ENCODE measurements around the gene SERPINB1.

DNA sequence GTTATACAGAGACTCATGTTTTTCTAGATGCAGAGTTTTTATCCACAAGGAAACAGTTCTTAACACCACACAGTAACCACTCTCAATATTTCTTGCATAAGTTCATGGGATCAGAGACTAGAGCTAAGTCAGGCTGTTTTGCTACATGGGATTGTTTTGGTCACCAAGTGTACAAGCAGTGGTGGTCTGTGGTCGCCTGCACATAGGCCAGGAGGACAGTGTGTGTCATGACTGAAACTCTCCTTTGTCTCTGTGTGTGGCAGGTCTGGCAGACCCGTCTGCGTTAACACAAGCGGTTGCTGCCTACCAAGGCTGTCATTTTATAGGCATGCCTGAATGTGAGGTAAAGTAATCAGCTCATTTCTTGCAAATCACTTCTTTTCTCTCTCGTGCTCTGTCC lies 57.6 kb downstream of the SERPINB1 start:
- TF ChIP-seq, protein P1, sequence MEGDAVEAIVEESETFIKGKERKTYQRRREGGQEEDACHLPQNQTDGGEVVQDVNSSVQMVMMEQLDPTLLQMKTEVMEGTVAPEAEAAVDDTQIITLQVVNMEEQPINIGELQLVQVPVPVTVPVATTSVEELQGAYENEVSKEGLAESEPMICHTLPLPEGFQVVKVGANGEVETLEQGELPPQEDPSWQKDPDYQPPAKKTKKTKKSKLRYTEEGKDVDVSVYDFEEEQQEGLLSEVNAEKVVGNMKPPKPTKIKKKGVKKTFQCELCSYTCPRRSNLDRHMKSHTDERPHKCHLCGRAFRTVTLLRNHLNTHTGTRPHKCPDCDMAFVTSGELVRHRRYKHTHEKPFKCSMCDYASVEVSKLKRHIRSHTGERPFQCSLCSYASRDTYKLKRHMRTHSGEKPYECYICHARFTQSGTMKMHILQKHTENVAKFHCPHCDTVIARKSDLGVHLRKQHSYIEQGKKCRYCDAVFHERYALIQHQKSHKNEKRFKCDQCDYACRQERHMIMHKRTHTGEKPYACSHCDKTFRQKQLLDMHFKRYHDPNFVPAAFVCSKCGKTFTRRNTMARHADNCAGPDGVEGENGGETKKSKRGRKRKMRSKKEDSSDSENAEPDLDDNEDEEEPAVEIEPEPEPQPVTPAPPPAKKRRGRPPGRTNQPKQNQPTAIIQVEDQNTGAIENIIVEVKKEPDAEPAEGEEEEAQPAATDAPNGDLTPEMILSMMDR (IDR thresholded peaks at IDR 0.05), result no peak
- no peak for TF ChIP-seq POLR2A (IDR thresholded peaks at IDR 0.05)
